ENCODE measurements around the gene AMH.

DNA sequence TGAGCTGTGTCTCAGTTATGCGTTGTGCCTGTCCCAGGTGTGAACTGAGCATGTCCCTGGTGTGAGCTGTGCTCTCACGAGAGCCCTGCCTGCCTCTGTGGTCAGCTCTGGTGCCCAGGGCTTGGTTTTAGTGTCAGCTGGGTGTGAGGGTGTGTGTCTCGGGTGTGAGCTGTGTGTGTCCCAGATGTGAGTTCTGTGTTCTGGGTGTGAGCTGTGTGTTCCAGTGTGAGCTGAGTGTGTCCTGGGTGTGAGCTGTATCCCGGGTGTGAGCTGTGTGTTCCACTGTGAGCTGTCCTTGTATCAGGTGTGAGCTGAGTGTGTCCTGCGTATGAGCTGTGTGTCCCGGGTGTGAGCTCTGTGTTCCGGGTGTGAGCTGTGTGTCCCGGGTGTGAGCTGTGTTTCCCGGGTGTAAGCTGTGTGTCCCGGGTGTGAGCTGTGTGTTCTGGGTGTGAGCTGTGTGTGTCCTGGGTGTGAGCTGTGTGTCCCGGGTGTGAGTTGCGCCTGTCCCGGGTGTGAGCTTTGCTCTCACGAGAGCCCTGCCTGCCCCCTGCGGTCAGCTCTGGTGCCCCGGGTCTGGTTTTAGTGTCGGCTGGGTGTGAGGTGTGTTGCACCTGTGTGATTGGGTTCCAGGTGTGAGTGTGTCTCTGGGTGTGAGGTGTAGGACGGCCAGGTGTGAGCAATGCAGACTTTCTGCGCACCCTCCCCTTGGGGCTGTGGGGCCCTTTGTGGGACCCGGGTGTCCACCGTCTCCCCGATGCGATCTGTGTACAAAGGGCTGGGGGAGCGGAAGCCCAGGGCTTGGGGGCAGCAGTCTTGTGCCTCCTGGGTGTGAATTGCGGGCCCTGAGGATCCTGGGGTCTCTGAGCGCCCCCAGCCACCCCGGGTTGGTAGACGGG, 39.9 kb downstream of the AMH start:
- TF ChIP-seq CTCF (IDR thresholded peaks at IDR 0.05) (no peak), POLR2A (IDR thresholded peaks at IDR 0.05) (no peak)

All from ovary (tissue), 3 donors.